Stimulated activated naive CD8-positive, alpha-beta T cell treated with anti-CD3 and anti-CD28 coated beads, Interleukin-15, Interleukin-2, amounts not matched to agents 100 U/mL and 50 U/mL, for 24 hours (primary cell): ENCODE measurements around the gene ETNK1.

Experiments
- ATAC-seq: fragments of 150-1000 bp; cut with Tn5 transposase; one replicate; pipeline ENCODE4 v1.10.0; 2021
- DNase-seq: peaks from one replicate; pipeline ENCODE4 v3.0.0; 2021

Gene ETNK1

GRCh38 chr12:22634883-22635282 is 9.9 kb downstream of the ETNK1 start:
- DNase-seq (no peak), ATAC-seq (no peak)

GRCh38 chr12:22635812-22636211 is 10.8 kb downstream of the ETNK1 start:
- DNase-seq (no peak), ATAC-seq (no peak)

GRCh38 chr12:22640851-22641250 is 15.9 kb downstream of the ETNK1 start:
- DNase-seq (no peak), ATAC-seq (no peak)

- no peak for DNase-seq
- no peak for ATAC-seq
Observed at GRCh38 chr12:22641353-22642053, 16.5 kb downstream of the ETNK1 start.

- no peak for ATAC-seq
- no peak for DNase-seq
Observed at GRCh38 chr12:22648668-22649067, 23.7 kb downstream of the ETNK1 start.

GRCh38 chr12:22653075-22653474 is 28.1 kb downstream of the ETNK1 start:
- no peak for DNase-seq
- ATAC-seq = no peak

GRCh38 chr12:22653791-22654190 is 28.8 kb downstream of the ETNK1 start:
- ATAC-seq (no peak), DNase-seq (no peak)

GRCh38 chr12:22656376-22656775 is 31.4 kb downstream of the ETNK1 start:
- ATAC-seq = no peak
- no peak for DNase-seq

GRCh38 chr12:22656831-22657230 is 31.9 kb downstream of the ETNK1 start:
- DNase-seq = no peak
- ATAC-seq = no peak

- DNase-seq = no peak
- ATAC-seq = peak; percentile 48
Observed at GRCh38 chr12:22657538-22657937, 32.6 kb downstream of the ETNK1 start.

GRCh38 chr12:22658214-22658613 is 33.2 kb downstream of the ETNK1 start:
- DNase-seq (peak; percentile 5), ATAC-seq (peak; percentile 99)

- DNase-seq (no peak), ATAC-seq (no peak)
Observed at GRCh38 chr12:22662356-22662755, 37.4 kb downstream of the ETNK1 start.

GRCh38 chr12:22665476-22665875 is 40.5 kb downstream of the ETNK1 start:
- no peak for ATAC-seq

GRCh38 chr12:22667122-22667521 is 42.2 kb downstream of the ETNK1 start:
- no peak for DNase-seq
- ATAC-seq = no peak

More at GRCh38 chr12:22665476-22665875, 40.5 kb downstream of the ETNK1 start:
- no peak for DNase-seq

GRCh38 chr12:22668441-22668840 is 43.5 kb downstream of the ETNK1 start:
- DNase-seq (no peak), ATAC-seq (no peak)

GRCh38 chr12:22670762-22671161 is 45.8 kb downstream of the ETNK1 start:
- no peak for DNase-seq
- no peak for ATAC-seq

GRCh38 chr12:22672951-22673350 is 48.0 kb downstream of the ETNK1 start:
- ATAC-seq = no peak
- no peak for DNase-seq

- no peak for DNase-seq
- no peak for ATAC-seq
Observed at GRCh38 chr12:22677781-22678574, 53.0 kb downstream of the ETNK1 start.

GRCh38 chr12:22682663-22683062 is 57.7 kb downstream of the ETNK1 start:
- no peak for DNase-seq
- no peak for ATAC-seq

- DNase-seq (no peak), ATAC-seq (no peak)
Observed at GRCh38 chr12:22683131-22683530, 58.2 kb downstream of the ETNK1 start.

GRCh38 chr12:22684140-22685118 is 59.5 kb downstream of the ETNK1 start:
- no peak for DNase-seq
- no peak for ATAC-seq

GRCh38 chr12:22686193-22686592 is 61.2 kb downstream of the ETNK1 start:
- ATAC-seq (no peak), DNase-seq (no peak)
